Sigmoid colon (tissue), 4 donors: Measurements from ENCODE around the gene STXBP2.

ENCODE experiments used
- EP300 ChIP-seq, 4 donors: sonication (generic); formaldehyde crosslinking; IDR thresholded peaks; one replicate each; pipeline ENCODE4 v1.6.1; 2017; ENCODE audit warnings: antibody characterized with exemption in 4 of 4
- POLR2AphosphoS5 ChIP-seq, 4 donors: sonication (generic); formaldehyde crosslinking; IDR thresholded peaks; one replicate each; pipeline ENCODE4 v1.6.1; 2017; ENCODE audit warnings: antibody characterized with exemption in 4 of 4

DNA sequence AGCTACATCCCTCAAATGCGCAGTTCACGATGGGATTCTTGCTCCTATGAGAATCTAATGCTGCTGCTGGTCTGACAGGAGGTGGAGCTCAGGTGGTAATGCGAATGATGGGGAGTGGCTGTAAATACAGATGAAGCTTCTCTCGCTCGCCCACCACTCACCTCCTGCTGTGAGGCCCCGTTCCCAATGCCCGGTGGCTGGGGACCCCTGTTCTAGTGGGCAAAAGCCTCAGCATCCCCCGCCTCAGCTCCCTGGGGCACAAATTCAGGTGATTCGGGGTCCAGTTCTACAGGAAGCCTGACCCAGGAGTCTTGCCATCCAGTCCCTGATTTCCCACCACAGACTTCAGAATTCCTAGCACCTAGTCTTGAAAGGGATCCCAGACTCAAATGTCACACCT is 35.6 kb downstream of the STXBP2 start:
- TF ChIP-seq EP300 (IDR thresholded peaks at IDR 0.05): no peak
- no peak for TF ChIP-seq POLR2AphosphoS5 (IDR thresholded peaks at IDR 0.05)
